ENCODE results near the gene BID. TPM values are rescaled to one million over a fixed set of nuclear protein-coding genes. Genes with fewer than 3 reads are reported as not detected.

BID gene
- total RNA-seq, 1 experiment from 2014 or later = 58.2 TPM

GRCh38 chr22:17761138-17761488 is 13.2 kb downstream of the BID start (continued):
- TF ChIP-seq ZBTB33 (IDR thresholded peaks at IDR 0.05; ENCODE audit: extremely low read depth, insufficient replicate concordance, low read length) (no peak), ZFX (IDR thresholded peaks at IDR 0.05) (no peak), POLR2AphosphoS5 (IDR thresholded peaks at IDR 0.05; ENCODE audit: low read depth, low read length) (no peak), CEBPB (IDR thresholded peaks at IDR 0.05; ENCODE audit: low read depth) (no peak), SP1 (IDR thresholded peaks at IDR 0.05; ENCODE audit: low read depth) (no peak), ZNF274 (IDR thresholded peaks at IDR 0.05; ENCODE audit: low read depth, low read length) (no peak)

- no peak overlapping the region for H3K4me3 ChIP-seq (replicated peaks in 1 of 2; ENCODE audit: low read depth in 1 of 2, low read length in 2 of 2)
- H3K9ac ChIP-seq (ENCODE audit: low read length) = no peak overlapping the region
- no peaks in the 10 kb centered on the region for H4K20me1 ChIP-seq (ENCODE audit: insufficient read depth)
- ChIA-PET POLR2A (no interaction called here), RAD21 (ENCODE audit: low non-redundant PET in 1 of 2, low total read pairs in 2 of 2, uncharacterized antibody in 2 of 2, unreplicated experiment in 2 of 2) (no interaction called here), CTCF (interaction anchor here (1.2 to 1.4 kb wide), 2 partner anchors 30 to 32 kb away, joined by 6 to 12 read pairs; no protein-coding TSS in a partner anchor)
- intact Hi-C loops (cut with micrococcal nuclease) = no loop called here
- no peak overlapping the region for H3K27ac ChIP-seq (ENCODE audit: low read depth, low read length)
- H3K4me1 ChIP-seq (ENCODE audit: control insufficient read depth in 1 of 2, insufficient read depth in 2 of 2, low read length in 2 of 2) = peaks cover 0 to 10% of the 10 kb centered on the region in 2 experiments; a peak in 1 of 4 replicates
- no TSS peak for BruUV-seq (replicated peaks)
- H3K4me2 ChIP-seq (ENCODE audit: low read length) = no peak overlapping the region
- no peaks in the 10 kb centered on the region for H3K9me2 ChIP-seq (ENCODE audit: insufficient read depth)
- H2AFZ ChIP-seq (ENCODE audit: low read depth, low read length, poor library complexity, severe bottlenecking) = no peak overlapping the region
- no peaks in the 10 kb centered on the region for H3K27me3 ChIP-seq (ENCODE audit: insufficient read depth, low read length)
- H3K79me2 ChIP-seq (ENCODE audit: insufficient read depth, low read length) = peaks cover 11% of the 10 kb centered on the region
- DNase-seq (ENCODE audit: low read depth, low spot score) (no peak), ATAC-seq (peak; percentile 72)
- H3K36me3 ChIP-seq (ENCODE audit: control insufficient read depth in 1 of 2, insufficient read depth in 2 of 2, low read length in 2 of 2) = no peaks in the 10 kb centered on the region
- no peaks in the 10 kb centered on the region for H3K9me3 ChIP-seq (ENCODE audit: control insufficient read depth in 1 of 2, insufficient read depth in 1 of 2, low read depth in 1 of 2, low read length in 2 of 2)
- TF ChIP-seq SIN3A (IDR thresholded peaks at IDR 0.05; ENCODE audit: low read depth) = no peak
- TF ChIP-seq ELF1 (IDR thresholded peaks at IDR 0.05; ENCODE audit: borderline replicate concordance, low read depth) = no peak
- TF ChIP-seq YY1 (IDR thresholded peaks at IDR 0.05; ENCODE audit: extremely low read depth, insufficient replicate concordance, low read depth, low read length) = no peak
- TF ChIP-seq CEBPB (IDR thresholded peaks at IDR 0.05; ENCODE audit: low read depth) = no peak
- peak; percentile 43; the same call in 1 of the 2 replicates for TF ChIP-seq RAD21 (IDR thresholded peaks at IDR 0.05; ENCODE audit: low read depth)
- no peak for TF ChIP-seq SRF (IDR thresholded peaks at IDR 0.05; ENCODE audit: low read depth)
- peak in 2 of 3 experiments; percentile 45 to 48; a peak in 3 of 6 replicates for TF ChIP-seq CTCF (IDR thresholded peaks at IDR 0.05 in 2 of 3, conservative IDR thresholded peaks at IDR 0.05 in 1 of 3; ENCODE audit: borderline replicate concordance in 1 of 3, insufficient read depth in 1 of 3, low read depth in 2 of 3, low read length in 2 of 3)
- TF ChIP-seq FOSL1 (IDR thresholded peaks at IDR 0.05; ENCODE audit: low read depth) = no peak
- no peak for TF ChIP-seq EZH2 (IDR thresholded peaks at IDR 0.05)
- TF ChIP-seq CBX3 (IDR thresholded peaks at IDR 0.05; ENCODE audit: low read depth) = no peak
Measured at GRCh38 chr22:17754233-17754925, 19.9 kb downstream of the BID start.
